Keratinocyte (primary cell): ENCODE data around the gene SNX24. TPM values are rescaled to one million over a fixed set of nuclear protein-coding genes. Genes with fewer than 3 reads are reported as not detected.

Experiments
- DNase-seq: peaks from one replicate; pipeline ENCODE4 v3.0.0-alpha.2; 2011; ENCODE audit warnings: low read depth, missing footprints, low spot score
- FAIRE-seq: peaks from 2 replicates; lab custom pipeline; 2011; peaks lifted over from hg19 to GRCh38; lab: Jason Lieb, UNC
- H2AFZ ChIP-seq: 2 replicates; pipeline ENCODE4 v1.6.0; 2012; ENCODE audit warnings: low read length, control low read depth, inconsistent platforms; ENCODE audit not compliant: control insufficient read depth
- H3K27ac ChIP-seq: 2 replicates; pipeline ENCODE4 v1.5.1; 2011; ENCODE audit warnings: low read length; ENCODE audit not compliant: control insufficient read depth, insufficient read depth
- H3K27me3 ChIP-seq: 3 replicates; pipeline ENCODE4 v1.6.0; 2011; ENCODE audit warnings: low read length; ENCODE audit not compliant: control insufficient read depth, insufficient read depth; ENCODE audit errors: extremely low read depth
- H3K36me3 ChIP-seq, 2 experiments: 2 replicates in 1 of 2; 3 replicates in 1 of 2; pipeline ENCODE4 v1.5.1; 2011; ENCODE audit warnings: low read length in 2 of 2, mild to moderate bottlenecking in 1 of 2; ENCODE audit not compliant: control insufficient read depth in 2 of 2, insufficient read depth in 2 of 2; ENCODE audit errors: extremely low read depth in 1 of 2
- H3K4me1 ChIP-seq: 3 replicates; pipeline ENCODE4 v1.5.1; 2011; ENCODE audit warnings: low read length; ENCODE audit not compliant: control insufficient read depth, insufficient read depth; ENCODE audit errors: extremely low read depth
- H3K4me2 ChIP-seq: 3 replicates; pipeline ENCODE4 v1.6.0; 2011; ENCODE audit warnings: low read depth, low read length; ENCODE audit not compliant: control insufficient read depth, insufficient read depth; ENCODE audit errors: extremely low read depth
- H3K4me3 ChIP-seq, 3 experiments: fragments of 200-600 bp in 1 of 3; sonication (generic) in 1 of 3; 2 replicates in 2 of 3; 3 replicates in 1 of 3; pipeline ENCODE4 v1.5.1; 2011 to 2016; ENCODE audit warnings: low read length in 3 of 3, mild to moderate bottlenecking in 3 of 3, control low read depth in 2 of 3, inconsistent platforms in 1 of 3, low read depth in 1 of 3, mixed read lengths in 1 of 3, mixed run types in 1 of 3, moderate library complexity in 1 of 3; ENCODE audit not compliant: control insufficient read depth in 2 of 3, insufficient read depth in 2 of 3; ENCODE audit errors: extremely low read depth in 1 of 3
- H3K79me2 ChIP-seq: 2 replicates; pipeline ENCODE4 v1.6.0; 2012; ENCODE audit warnings: low read length; ENCODE audit not compliant: control insufficient read depth, insufficient read depth
- H3K9ac ChIP-seq: 3 replicates; pipeline ENCODE4 v1.6.0; 2011; ENCODE audit warnings: low read length; ENCODE audit not compliant: control insufficient read depth, insufficient read depth; ENCODE audit errors: extremely low read depth
- H3K9me1 ChIP-seq: 3 replicates; pipeline ENCODE4 v1.6.0; 2011; ENCODE audit warnings: low read length; ENCODE audit not compliant: control insufficient read depth, insufficient read depth; ENCODE audit errors: extremely low read depth
- H3K9me3 ChIP-seq: 2 replicates; pipeline ENCODE4 v1.5.1; 2012; ENCODE audit warnings: low read depth, low read length; ENCODE audit not compliant: control insufficient read depth
- H4K20me1 ChIP-seq: 3 replicates; pipeline ENCODE4 v1.6.0; 2011; ENCODE audit warnings: low read length; ENCODE audit not compliant: control insufficient read depth, insufficient read depth; ENCODE audit errors: extremely low read depth
- CTCF ChIP-seq, 3 experiments: IDR thresholded peaks in 1 of 3; conservative IDR thresholded peaks in 1 of 3; optimal IDR thresholded peaks in 1 of 3; 2 replicates in 2 of 3; 3 replicates in 1 of 3; pipeline versions ENCODE3 to v1.5.1; 2011; ENCODE audit warnings: low read length in 3 of 3, mild to moderate bottlenecking in 3 of 3, moderate library complexity in 2 of 3, control low read depth in 1 of 3, inconsistent platforms in 1 of 3; ENCODE audit not compliant: insufficient read depth in 2 of 3; ENCODE audit errors: extremely low read depth in 1 of 3
- EZH2 ChIP-seq: IDR thresholded peaks from one replicate; pipeline ENCODE4 v1.6.1; 2012; ENCODE audit warnings: inconsistent platforms, mild to moderate bottlenecking, low read length, moderate library complexity
- dilution Hi-C: fragments of 300-500 bp; cut with MboI; formaldehyde crosslinking; loops from one replicate; pipeline ENCODE4 v1.7.0; 2020; ENCODE audit warnings: low sequenced_read_pairs; ENCODE audit not compliant: extremely low pct_ligation_motif_present
- polyA plus RNA-seq, 5 experiments: library from polyadenylated mRNA; depleted of rRNA in 3 of 5; stranded (reverse) in 3 of 5; stranded (forward) in 1 of 5; unstranded in 1 of 5; fragments of >200 nt; gene quantifications; 1 replicate in 1 of 5; 2 replicates in 3 of 5; 3 replicates in 1 of 5; pipeline versions ENCODE4 v1.2.1 to v1.2.3, GENCODE V29; 2011 to 2012; ENCODE audit warnings: missing spikeins in 2 of 5, low read depth in 1 of 5, low replicate concordance in 1 of 5

SNX24 gene
- polyA plus RNA-seq, 1 donor (not counting 4 experiments of a cell fraction or from before 2014, with no cell fraction given) = 15.0 TPM

GRCh38 chr5:122880170-122880689, 34.8 kb downstream of the SNX24 start:
- Histone ChIP-seq H3K9ac (no peak overlapping the region), H3K36me3 (peaks cover 0 to 7% of the 10 kb centered on the region in 2 experiments), H3K9me1 (no peaks in the 10 kb centered on the region), H3K9me3 (no peaks in the 10 kb centered on the region), H2AFZ (no peak overlapping the region), H3K4me3 (no peak overlapping the region), H4K20me1 (no peaks in the 10 kb centered on the region), H3K4me1 (peaks cover 8% of the 10 kb centered on the region), H3K27me3 (no peaks in the 10 kb centered on the region), H3K4me2 (no peak overlapping the region), H3K79me2 (peaks cover 21% of the 10 kb centered on the region), H3K27ac (no peak overlapping the region)
- no peak for FAIRE-seq
- TF ChIP-seq CTCF (optimal IDR thresholded peaks at IDR 0.05 in 1 of 3, IDR thresholded peaks at IDR 0.05 in 1 of 3, conservative IDR thresholded peaks at IDR 0.05 in 1 of 3; ENCODE audit: extremely low read depth in 1 of 3, insufficient read depth in 2 of 3, low read length in 3 of 3) = no peak
- no peak for DNase-seq
- dilution Hi-C loops = no loop called here

GRCh38 chr5:122880749-122881148, 35.3 kb downstream of the SNX24 start:
- no peak overlapping the region for H3K4me3 ChIP-seq
- H3K9ac ChIP-seq = no peak overlapping the region
- H4K20me1 ChIP-seq = no peaks in the 10 kb centered on the region
- DNase-seq (no peak), FAIRE-seq (no peak)
- H3K27me3 ChIP-seq = no peaks in the 10 kb centered on the region
- H3K27ac ChIP-seq = no peak overlapping the region
- H3K4me2 ChIP-seq = no peak overlapping the region
- dilution Hi-C loops = no loop called here
- no peaks in the 10 kb centered on the region for H3K9me1 ChIP-seq
- TF ChIP-seq CTCF (optimal IDR thresholded peaks at IDR 0.05 in 1 of 3, IDR thresholded peaks at IDR 0.05 in 1 of 3, conservative IDR thresholded peaks at IDR 0.05 in 1 of 3; ENCODE audit: extremely low read depth in 1 of 3, insufficient read depth in 2 of 3, low read length in 3 of 3) (no peak), EZH2 (no peak)
- peaks cover 8% of the 10 kb centered on the region for H3K4me1 ChIP-seq
- H3K36me3 ChIP-seq = peaks cover 0 to 7% of the 10 kb centered on the region in 2 experiments
- peaks cover 23% of the 10 kb centered on the region for H3K79me2 ChIP-seq
- no peak overlapping the region for H2AFZ ChIP-seq
- no peaks in the 10 kb centered on the region for H3K9me3 ChIP-seq
